Fibroblast of upper back skin (primary cell): Measurements from ENCODE around the gene GOLPH3.

ENCODE experiments used
- DNase-seq: peaks from one replicate; pipeline ENCODE4 v3.0.0-alpha.2; 2013

GOLPH3 gene

GRCh38 chr5:32170303-32171151, 3.6 kb downstream of the GOLPH3 start:
- DNase-seq = peak; percentile 95

- no peak for DNase-seq
Observed at GRCh38 chr5:32168460-32169033, 5.6 kb downstream of the GOLPH3 start.

GRCh38 chr5:32165597-32165996, 8.5 kb downstream of the GOLPH3 start:
- no peak for DNase-seq

GRCh38 chr5:32163785-32164184, 10.3 kb downstream of the GOLPH3 start:
- no peak for DNase-seq

GRCh38 chr5:32163053-32163452, 11.1 kb downstream of the GOLPH3 start:
- DNase-seq = no peak

- DNase-seq = no peak
Observed at GRCh38 chr5:32160228-32160627, 13.9 kb downstream of the GOLPH3 start.

GRCh38 chr5:32159328-32160072, 14.6 kb downstream of the GOLPH3 start:
- DNase-seq = no peak

- no peak for DNase-seq
Observed at GRCh38 chr5:32158679-32158975, 15.5 kb downstream of the GOLPH3 start.

- DNase-seq = no peak
Observed at GRCh38 chr5:32157078-32157477, 17.0 kb downstream of the GOLPH3 start.

- DNase-seq = no peak
Observed at GRCh38 chr5:32156635-32157034, 17.5 kb downstream of the GOLPH3 start.

GRCh38 chr5:32155211-32155610, 18.9 kb downstream of the GOLPH3 start:
- no peak for DNase-seq

GRCh38 chr5:32153723-32154122, 20.4 kb downstream of the GOLPH3 start:
- peak; percentile 38 for DNase-seq

- DNase-seq = no peak
Observed at GRCh38 chr5:32151198-32151597, 22.9 kb downstream of the GOLPH3 start.

GRCh38 chr5:32150366-32150765, 23.8 kb downstream of the GOLPH3 start:
- no peak for DNase-seq

GRCh38 chr5:32147959-32148358, 26.2 kb downstream of the GOLPH3 start:
- DNase-seq = no peak

- DNase-seq = no peak
Observed at GRCh38 chr5:32147236-32147635, 26.9 kb downstream of the GOLPH3 start.

- DNase-seq = no peak
Observed at GRCh38 chr5:32145378-32145777, 28.7 kb downstream of the GOLPH3 start.

GRCh38 chr5:32144378-32145207, 29.5 kb downstream of the GOLPH3 start:
- no peak for DNase-seq

- DNase-seq = peak; percentile 29
Observed at GRCh38 chr5:32143617-32144377, 30.3 kb downstream of the GOLPH3 start.

- no peak for DNase-seq
Observed at GRCh38 chr5:32138839-32139493, 35.2 kb downstream of the GOLPH3 start.

GRCh38 chr5:32136342-32136741, 37.8 kb downstream of the GOLPH3 start:
- DNase-seq = no peak

GRCh38 chr5:32135086-32135485, 39.0 kb downstream of the GOLPH3 start:
- no peak for DNase-seq
